GM10266 (cell line): ENCODE data around the gene ZNF530.
A peak's percentile ranks its signal among the peaks of the same experiment; 100 is the strongest.

Experiments used
- DNase-seq: peaks from one replicate; pipeline ENCODE4 v3.0.0; 2012; ENCODE audit errors: extremely low spot score
- TF ChIP-seq, protein P1 (sequence below): IDR thresholded peaks from 2 replicates; pipeline ENCODE4 v1.5.1; 2012; ENCODE audit warnings: mild to moderate bottlenecking, low read depth; ENCODE audit not compliant: control insufficient read depth, insufficient read depth; ENCODE audit errors: missing control alignments

ZNF530 gene

DNA sequence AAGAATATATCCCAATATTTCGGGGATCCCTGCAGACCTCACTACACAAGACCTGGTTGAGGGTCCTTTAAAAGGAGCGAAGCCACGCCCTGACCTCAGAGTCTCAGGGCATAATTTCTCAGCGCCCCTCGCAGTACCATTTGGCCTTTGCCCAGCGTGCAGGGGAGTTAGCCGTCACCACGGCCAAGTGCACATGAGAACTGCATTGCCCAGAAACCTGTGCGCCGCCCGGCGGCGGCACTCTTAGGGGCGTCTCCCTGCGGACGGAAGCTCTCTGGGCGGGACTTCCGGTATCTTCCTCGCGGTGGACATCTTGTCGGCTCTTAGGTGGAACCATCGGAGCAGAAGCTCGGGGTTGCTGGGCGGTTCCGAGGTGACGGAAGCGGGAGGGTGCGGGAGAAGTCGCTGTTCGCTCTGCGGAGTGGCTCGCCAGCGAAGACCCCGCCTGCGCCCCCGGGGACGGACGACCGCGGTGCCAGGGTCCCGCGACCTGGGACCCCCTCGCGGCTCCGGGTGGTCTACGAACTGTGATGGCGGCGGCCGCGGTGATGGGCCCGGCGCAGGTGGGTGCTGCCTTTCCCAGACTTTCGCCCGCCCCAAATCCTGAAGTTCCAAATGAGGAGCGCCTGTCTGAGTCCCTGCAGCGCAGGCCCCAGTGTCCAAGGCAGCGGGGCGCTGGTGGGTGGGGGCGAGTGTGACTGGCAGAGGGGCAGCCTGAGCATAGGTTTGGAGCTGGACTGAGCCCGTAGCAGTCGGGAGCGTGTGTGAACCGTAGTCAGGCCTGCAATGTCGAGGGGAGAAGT lies 14.5 kb downstream of the ZNF530 start, which contains the start of gene ZNF134:
TSS of gene ZNF134 (plus strand) at position 302 of the 803 bp plus-strand sequence. CDS start 5,227 bp downstream, outside the sequence.
- peak; percentile 93 for DNase-seq
- TF ChIP-seq, protein P1, sequence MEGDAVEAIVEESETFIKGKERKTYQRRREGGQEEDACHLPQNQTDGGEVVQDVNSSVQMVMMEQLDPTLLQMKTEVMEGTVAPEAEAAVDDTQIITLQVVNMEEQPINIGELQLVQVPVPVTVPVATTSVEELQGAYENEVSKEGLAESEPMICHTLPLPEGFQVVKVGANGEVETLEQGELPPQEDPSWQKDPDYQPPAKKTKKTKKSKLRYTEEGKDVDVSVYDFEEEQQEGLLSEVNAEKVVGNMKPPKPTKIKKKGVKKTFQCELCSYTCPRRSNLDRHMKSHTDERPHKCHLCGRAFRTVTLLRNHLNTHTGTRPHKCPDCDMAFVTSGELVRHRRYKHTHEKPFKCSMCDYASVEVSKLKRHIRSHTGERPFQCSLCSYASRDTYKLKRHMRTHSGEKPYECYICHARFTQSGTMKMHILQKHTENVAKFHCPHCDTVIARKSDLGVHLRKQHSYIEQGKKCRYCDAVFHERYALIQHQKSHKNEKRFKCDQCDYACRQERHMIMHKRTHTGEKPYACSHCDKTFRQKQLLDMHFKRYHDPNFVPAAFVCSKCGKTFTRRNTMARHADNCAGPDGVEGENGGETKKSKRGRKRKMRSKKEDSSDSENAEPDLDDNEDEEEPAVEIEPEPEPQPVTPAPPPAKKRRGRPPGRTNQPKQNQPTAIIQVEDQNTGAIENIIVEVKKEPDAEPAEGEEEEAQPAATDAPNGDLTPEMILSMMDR: no peak

DNA sequence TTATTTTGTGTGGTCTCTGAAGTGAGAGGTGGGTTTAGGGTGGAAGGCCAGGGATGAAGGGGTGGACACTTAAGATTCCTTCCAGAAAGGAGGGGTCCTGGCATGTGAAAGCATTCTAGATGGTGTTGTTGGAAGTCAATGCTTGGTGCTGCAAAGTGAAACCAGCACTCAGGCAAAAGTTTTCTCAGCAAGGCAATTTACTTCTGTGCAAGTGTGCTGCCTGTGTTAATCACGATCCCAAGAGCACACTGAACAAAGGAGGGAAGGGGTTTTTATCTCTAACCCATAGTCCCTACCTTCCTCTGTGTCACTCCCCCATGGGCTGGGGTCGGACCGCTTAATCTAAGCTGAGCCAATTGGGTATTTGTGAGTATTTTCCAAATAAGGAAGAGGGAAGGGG lies 15.7 kb downstream of the ZNF530 start:
- DNase-seq: no peak
- TF ChIP-seq, protein P1: no peak

DNA sequence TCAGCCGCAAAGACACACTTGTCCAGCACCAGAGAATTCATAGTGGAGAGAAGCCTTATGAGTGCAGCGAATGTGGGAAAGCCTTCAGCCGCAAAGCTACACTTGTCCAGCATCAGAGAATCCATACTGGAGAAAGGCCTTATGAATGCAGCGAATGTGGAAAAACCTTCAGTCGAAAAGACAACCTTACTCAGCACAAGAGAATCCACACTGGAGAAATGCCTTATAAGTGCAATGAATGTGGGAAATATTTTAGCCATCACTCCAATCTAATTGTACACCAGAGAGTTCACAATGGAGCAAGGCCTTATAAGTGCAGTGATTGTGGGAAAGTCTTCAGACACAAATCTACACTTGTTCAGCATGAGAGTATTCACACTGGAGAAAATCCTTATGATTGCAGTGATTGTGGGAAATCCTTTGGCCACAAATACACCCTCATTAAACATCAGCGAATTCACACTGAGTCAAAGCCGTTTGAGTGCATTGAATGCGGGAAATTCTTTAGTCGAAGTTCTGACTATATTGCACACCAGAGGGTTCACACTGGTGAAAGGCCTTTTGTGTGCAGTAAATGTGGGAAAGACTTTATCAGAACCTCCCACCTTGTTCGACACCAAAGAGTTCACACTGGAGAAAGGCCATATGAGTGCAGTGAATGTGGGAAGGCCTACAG lies 21.1 kb downstream of the ZNF530 start:
- DNase-seq: no peak
- TF ChIP-seq, protein P1: no peak

DNA sequence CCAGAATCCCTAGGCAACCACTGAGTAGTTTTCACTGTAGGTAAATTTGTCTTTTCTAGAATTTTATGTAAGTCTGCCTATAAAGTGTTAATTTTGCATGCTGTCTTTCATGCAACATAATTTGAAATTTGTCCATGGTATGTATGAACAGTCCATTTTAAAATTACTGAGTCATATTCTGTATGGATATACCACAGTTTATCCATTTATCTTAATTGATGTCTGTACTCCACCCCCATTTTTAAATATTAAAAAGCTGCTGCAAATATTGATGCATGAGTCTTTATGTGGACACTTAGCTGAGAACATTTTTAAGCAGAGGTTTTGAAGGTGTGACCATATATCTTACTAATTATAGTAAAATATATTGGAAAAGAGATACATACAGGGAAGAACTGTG lies 23.4 kb downstream of the ZNF530 start:
- TF ChIP-seq, protein P1: no peak
- no peak for DNase-seq

DNA sequence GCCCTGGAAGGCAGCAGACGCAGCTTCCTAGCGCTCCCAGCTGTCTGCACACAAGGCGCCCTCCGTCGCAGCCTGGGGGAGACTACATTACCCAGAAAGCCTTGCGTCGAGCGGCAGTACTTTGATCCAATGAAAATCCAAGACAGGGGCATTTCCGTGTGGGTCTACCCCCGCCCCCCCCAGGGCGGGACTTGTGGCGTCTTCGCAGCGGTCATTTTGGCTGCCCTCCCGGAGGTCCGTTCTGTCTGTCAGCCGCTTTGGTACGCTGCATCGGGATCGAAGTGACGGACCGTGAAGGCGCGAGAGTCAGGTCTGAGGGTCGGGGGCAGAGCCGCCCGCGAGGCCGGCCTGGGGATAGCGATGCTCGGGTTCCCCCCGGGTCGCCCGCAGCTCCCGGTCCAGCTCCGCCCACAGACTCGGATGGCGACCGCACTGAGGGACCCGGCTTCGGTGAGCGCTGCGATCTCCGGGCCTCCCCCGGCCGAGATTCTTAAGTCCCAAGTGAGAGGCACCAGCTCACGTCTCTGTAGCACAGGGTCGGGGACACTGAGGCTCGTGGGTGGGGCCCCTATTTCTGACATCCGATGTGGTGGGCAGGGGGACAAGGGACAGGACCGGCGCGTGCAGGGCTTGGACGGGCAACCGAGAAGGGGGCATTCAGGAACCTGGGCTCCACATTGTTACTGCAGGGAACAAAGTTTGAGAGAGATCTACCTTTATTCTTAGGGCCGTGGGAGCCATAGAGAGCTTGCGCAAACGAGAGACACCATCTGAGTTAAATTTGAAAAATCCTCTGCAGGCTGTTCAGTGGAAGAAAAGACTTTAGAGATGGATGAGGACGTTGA lies 33.5 kb downstream of the ZNF530 start, which contains the start of gene ZNF211:
TSS of gene ZNF211 (plus strand) at position 182 of the 845 bp plus-strand sequence. CDS start at position 361, 179 bp downstream.
- TF ChIP-seq, protein P1: no peak

DNA sequence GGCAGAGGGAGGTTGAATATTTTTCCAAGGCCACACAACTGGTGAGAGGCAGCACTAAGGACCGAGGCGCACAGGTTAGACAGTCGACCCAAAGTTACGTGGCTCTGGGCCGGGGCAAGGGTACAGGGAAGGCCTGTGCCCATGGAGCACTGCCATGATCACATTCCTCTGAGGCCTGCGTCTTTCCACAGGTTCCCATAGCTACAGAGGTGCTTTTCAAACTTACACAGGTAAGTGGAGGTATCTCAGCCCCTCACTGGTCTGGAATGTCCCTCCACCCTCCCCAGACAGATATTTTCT lies 34.1 kb downstream of the ZNF530 start:
- DNase-seq: no peak
- TF ChIP-seq, protein P1: no peak

More for the DNA sequence above, 33.5 kb downstream of the ZNF530 start, which contains the start of gene ZNF211:
- DNase-seq: peak; percentile 93
